Endothelial cell of umbilical vein (primary cell): Measurements from ENCODE around the gene HGFAC.

Experiments used
- EZH2 ChIP-seq: IDR thresholded peaks from 2 replicates; pipeline ENCODE4 v1.6.1; 2012; ENCODE audit warnings: borderline replicate concordance, low read depth, mild to moderate bottlenecking, moderate library complexity, low read length, inconsistent platforms; ENCODE audit not compliant: severe bottlenecking
- JUN ChIP-seq: IDR thresholded peaks from 2 replicates; pipeline ENCODE4 v1.6.1; 2011; ENCODE audit warnings: borderline replicate concordance, low read depth; ENCODE audit not compliant: insufficient read length, insufficient read depth
- TF ChIP-seq, protein P1 (sequence below), 2 donors: IDR thresholded peaks; 1 replicate in 1 of 2; 2 replicates in 1 of 2; pipeline ENCODE4 v1.5.1; 2011; ENCODE audit warnings: low read length in 2 of 2, mild to moderate bottlenecking in 2 of 2, moderate library complexity in 2 of 2, control low read depth in 1 of 2, inconsistent platforms in 1 of 2, low read depth in 1 of 2; ENCODE audit not compliant: insufficient read depth in 1 of 2; ENCODE audit errors: extremely low read depth in 1 of 2
- TF ChIP-seq, protein P2 (sequence below): IDR thresholded peaks from 2 replicates; pipeline ENCODE4 v1.6.1; 2011; ENCODE audit not compliant: insufficient read depth, insufficient read length

- TF ChIP-seq JUN (no peak), EZH2 (no peak)
- TF ChIP-seq, protein P1, sequence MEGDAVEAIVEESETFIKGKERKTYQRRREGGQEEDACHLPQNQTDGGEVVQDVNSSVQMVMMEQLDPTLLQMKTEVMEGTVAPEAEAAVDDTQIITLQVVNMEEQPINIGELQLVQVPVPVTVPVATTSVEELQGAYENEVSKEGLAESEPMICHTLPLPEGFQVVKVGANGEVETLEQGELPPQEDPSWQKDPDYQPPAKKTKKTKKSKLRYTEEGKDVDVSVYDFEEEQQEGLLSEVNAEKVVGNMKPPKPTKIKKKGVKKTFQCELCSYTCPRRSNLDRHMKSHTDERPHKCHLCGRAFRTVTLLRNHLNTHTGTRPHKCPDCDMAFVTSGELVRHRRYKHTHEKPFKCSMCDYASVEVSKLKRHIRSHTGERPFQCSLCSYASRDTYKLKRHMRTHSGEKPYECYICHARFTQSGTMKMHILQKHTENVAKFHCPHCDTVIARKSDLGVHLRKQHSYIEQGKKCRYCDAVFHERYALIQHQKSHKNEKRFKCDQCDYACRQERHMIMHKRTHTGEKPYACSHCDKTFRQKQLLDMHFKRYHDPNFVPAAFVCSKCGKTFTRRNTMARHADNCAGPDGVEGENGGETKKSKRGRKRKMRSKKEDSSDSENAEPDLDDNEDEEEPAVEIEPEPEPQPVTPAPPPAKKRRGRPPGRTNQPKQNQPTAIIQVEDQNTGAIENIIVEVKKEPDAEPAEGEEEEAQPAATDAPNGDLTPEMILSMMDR (IDR thresholded peaks at IDR 0.05; ENCODE audit: extremely low read depth in 1 of 2, insufficient read depth in 1 of 2, low read depth in 1 of 2, low read length in 2 of 2) = no peak
- TF ChIP-seq, protein P2, sequence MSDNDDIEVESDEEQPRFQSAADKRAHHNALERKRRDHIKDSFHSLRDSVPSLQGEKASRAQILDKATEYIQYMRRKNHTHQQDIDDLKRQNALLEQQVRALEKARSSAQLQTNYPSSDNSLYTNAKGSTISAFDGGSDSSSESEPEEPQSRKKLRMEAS = no peak
These were observed 25.5 kb upstream of the HGFAC start for GRCh38 chr4:3416270-3416669.
